H1 (cell line): ENCODE measurements around the gene CAPN2.

Experiments used
- CTBP2 ChIP-seq: IDR thresholded peaks from 2 replicates; pipeline ENCODE4 v1.7.0; 2011; ENCODE audit warnings: borderline replicate concordance, mild to moderate bottlenecking, moderate library complexity, mixed read lengths, low read length; ENCODE audit not compliant: insufficient read depth, insufficient read length
- CTCF ChIP-seq, 3 experiments: IDR thresholded peaks; 1 replicate in 2 of 3; 2 replicates in 1 of 3; pipeline versions ENCODE4 v1.5.1 to v1.6.1; 2011; ENCODE audit warnings: low read length in 3 of 3, mild to moderate bottlenecking in 3 of 3, inconsistent platforms in 2 of 3, low read depth in 1 of 3, moderate library complexity in 1 of 3; ENCODE audit not compliant: insufficient read depth in 1 of 3; ENCODE audit errors: control extremely low read depth in 1 of 3
- JUND ChIP-seq: IDR thresholded peaks from 2 replicates; pipeline ENCODE4 v1.6.1; 2011; ENCODE audit warnings: mild to moderate bottlenecking, improper control_type of control experiment, low read length
- NANOG ChIP-seq: IDR thresholded peaks from 2 replicates; pipeline ENCODE4 v1.6.1; 2011; ENCODE audit warnings: low read length, low read depth, mild to moderate bottlenecking, inconsistent platforms; ENCODE audit not compliant: insufficient read depth, poor library complexity, severe bottlenecking
- NRF1 ChIP-seq: IDR thresholded peaks from 2 replicates; pipeline ENCODE4 v1.6.1; 2011; ENCODE audit warnings: mild to moderate bottlenecking, low read depth, low read length, improper control_type of control experiment
- RAD21 ChIP-seq, 2 experiments: IDR thresholded peaks in 1 of 2; conservative IDR thresholded peaks in 1 of 2; 2 replicates each; pipeline ENCODE4 v1.6.1; 2011; ENCODE audit warnings: low read depth in 2 of 2, low read length in 2 of 2, improper control_type of control experiment in 1 of 2, inconsistent platforms in 1 of 2, mild to moderate bottlenecking in 1 of 2, moderate library complexity in 1 of 2
- SIX5 ChIP-seq: IDR thresholded peaks from 2 replicates; pipeline ENCODE4 v1.6.1; 2011; ENCODE audit warnings: mild to moderate bottlenecking, low read depth, low read length
- TAF1 ChIP-seq: IDR thresholded peaks from 2 replicates; pipeline ENCODE4 v1.6.1; 2011; ENCODE audit warnings: mild to moderate bottlenecking, low read depth, low read length
- TEAD4 ChIP-seq: IDR thresholded peaks from 2 replicates; pipeline ENCODE4 v1.6.1; 2012; ENCODE audit warnings: low read depth, low read length, inconsistent platforms, mixed read lengths
- USF2 ChIP-seq: IDR thresholded peaks from 2 replicates; pipeline ENCODE4 v1.6.1; 2011; ENCODE audit warnings: low read length, improper control_type of control experiment

GRCh38 chr1:223707256-223708000 lies 4.9 kb upstream of the CAPN2 start:
- TF ChIP-seq CTCF (IDR thresholded peaks at IDR 0.05; ENCODE audit: control extremely low read depth in 1 of 3, insufficient read depth in 1 of 3, low read depth in 1 of 3, low read length in 3 of 3) = no peak
- TF ChIP-seq NANOG = no peak
- TF ChIP-seq TEAD4 = no peak
- TF ChIP-seq NRF1 = no peak
- TF ChIP-seq CTBP2 = no peak
- TF ChIP-seq TAF1 = no peak
- no peak for TF ChIP-seq USF2
- no peak for TF ChIP-seq SIX5
- no peak for TF ChIP-seq RAD21 (IDR thresholded peaks at IDR 0.05 in 1 of 2, conservative IDR thresholded peaks at IDR 0.05 in 1 of 2; ENCODE audit: low read depth in 2 of 2, low read length in 2 of 2)
- no peak for TF ChIP-seq JUND
